ENCODE data around the gene CD69.

- TF ChIP-seq EP300 (IDR thresholded peaks at IDR 0.05) = no peak
- no peak for TF ChIP-seq CTCF (IDR thresholded peaks at IDR 0.05)
- no peak for TF ChIP-seq POLR2A (IDR thresholded peaks at IDR 0.05)
Observed at GRCh38 chr12:9749640-9750039, 11.1 kb downstream of the CD69 start.
